HTR-8/SVneo (cell line): ENCODE data around the gene DOK1.

ENCODE experiments used
- DNase-seq: peaks from one replicate; pipeline ENCODE4 v3.0.0; 2011; ENCODE audit warnings: low spot score, mixed read lengths; ENCODE audit not compliant: insufficient read length
- FAIRE-seq: peaks from 2 replicates; lab custom pipeline; 2011; peaks lifted over from hg19 to GRCh38; lab: Jason Lieb, UNC

DOK1 gene

GRCh38 chr2:74588664-74589063, 34.1 kb downstream of the DOK1 start:
- FAIRE-seq: no peak
- DNase-seq: no peak

- DNase-seq (no peak), FAIRE-seq (no peak)
These were observed 39.6 kb downstream of the DOK1 start for GRCh38 chr2:74593826-74594772.

- DNase-seq (no peak), FAIRE-seq (no peak)
These were observed 42.1 kb downstream of the DOK1 start for GRCh38 chr2:74596584-74596983.

DNA sequence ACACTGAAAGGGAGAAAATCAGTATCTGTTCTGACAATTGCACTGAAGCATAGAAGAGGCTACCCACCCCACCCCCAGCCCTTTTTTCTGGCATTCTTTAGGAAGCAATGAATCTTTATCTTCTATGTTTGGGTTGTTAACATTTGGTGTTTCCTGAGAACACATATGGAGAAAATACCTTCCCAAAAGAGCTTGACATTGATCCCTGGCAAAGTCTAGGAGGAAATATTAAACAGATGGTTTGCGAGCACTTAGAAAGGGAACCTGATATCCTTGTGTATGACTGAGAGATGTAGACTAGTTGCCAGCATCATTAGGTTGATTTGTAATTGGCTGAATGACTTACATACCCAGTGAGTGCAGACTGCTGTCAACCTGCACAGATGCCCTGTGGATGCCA, 42.9 kb downstream of the DOK1 start:
- no peak for DNase-seq
- no peak for FAIRE-seq

DNA sequence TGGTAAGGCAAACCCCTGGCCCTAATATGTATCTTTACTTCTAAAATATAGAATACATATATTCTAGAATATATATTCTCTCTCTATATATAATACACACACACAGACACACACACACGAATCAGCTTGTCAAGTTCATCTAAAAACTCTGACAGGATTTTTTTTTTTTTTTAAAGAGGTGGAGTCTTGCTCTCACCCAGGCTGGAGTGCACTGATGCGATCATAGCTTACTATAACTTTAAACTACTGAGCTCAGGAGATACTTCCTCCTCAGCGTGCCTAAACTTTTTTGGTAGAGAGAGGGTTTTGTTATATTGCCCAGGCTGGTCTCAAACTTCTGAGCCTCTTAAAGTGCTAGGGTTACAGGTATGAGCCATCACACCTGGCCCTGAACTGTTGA, 45.2 kb downstream of the DOK1 start:
- FAIRE-seq (no peak), DNase-seq (no peak)

DNA sequence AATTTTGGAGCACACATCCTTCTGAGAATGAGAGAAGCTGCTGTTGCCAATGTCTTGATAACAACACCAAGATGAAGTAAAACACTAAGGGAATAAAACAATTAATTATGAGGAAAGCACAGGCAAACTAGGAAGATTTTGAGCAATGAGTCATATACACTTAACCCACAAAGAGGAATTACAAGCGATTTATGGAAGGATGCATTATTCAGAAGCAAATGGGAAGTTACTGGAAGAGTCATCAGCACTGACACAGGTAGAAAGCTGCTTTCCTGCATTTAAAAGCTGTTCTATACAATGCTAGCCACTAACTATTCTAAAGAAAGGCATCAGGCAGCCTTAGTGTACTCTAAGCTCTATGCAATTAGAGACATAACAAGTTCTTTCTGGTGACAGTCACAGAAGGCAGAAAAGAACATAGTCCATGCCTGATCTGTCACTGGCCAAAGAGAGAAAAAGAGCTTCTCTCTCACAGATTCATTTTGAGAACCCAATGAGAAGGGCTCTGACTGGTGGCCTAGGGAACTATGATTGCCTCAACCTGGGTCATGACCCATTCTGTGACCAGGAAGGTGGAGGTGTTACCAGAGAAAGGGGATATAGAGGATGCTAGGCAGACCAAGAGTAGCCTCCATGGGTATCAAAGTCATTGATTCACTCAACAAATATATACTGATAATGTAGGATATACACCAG, 48.2 kb downstream of the DOK1 start:
- FAIRE-seq (no peak), DNase-seq (no peak)

DNA sequence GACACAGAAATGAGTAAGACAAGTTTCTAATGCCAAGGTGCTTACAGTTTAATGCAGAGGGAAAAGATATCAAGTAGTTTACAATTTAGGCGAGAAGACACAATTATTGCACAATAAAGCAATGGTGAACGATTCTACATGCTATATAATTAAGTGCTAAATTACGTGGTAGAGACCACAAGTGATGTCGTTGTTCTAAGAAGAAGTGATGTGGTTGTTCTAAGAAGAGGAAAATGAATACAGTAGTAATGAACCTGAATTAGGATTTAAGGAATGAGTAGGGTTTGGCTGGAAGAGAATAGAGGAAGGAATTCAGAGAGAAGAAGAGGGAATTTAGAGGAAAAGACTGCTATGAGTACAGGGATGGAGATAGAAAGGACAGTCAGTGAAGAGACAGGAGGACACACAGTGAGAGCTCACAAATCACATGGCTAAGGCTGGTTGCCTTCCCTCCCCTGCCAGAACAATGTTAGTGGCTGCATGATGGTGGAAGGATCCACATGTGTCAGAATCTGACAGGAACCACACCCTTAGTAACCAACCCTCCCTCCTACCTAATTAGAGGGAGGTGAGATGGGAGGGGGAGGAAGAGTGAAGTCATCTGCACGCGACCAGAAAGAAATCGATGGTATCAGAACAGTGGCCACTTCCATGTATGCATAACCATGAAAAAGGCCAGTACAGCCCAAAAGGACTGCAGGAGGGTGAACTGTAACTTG, 48.9 kb downstream of the DOK1 start:
- FAIRE-seq (no peak), DNase-seq (no peak)

GRCh38 chr2:74606927-74607326, 52.4 kb downstream of the DOK1 start:
- no peak for DNase-seq
- no peak for FAIRE-seq
